Upper lobe of right lung (tissue), 1 donor: Measurements from ENCODE around the gene GABRG3. TPM values are rescaled to one million over a fixed set of nuclear protein-coding genes. Genes with fewer than 3 reads are reported as not detected.

Experiments used
- ATAC-seq: fragments of 200-7000 bp; cut with Tn5 transposase; one replicate; pipeline ENCODE4 v1.9.1; 2020; ENCODE audit warnings: mild to moderate bottlenecking, moderate library complexity
- DNase-seq: peaks from one replicate; pipeline ENCODE4 v3.0.0-alpha.2; 2020
- H3K27ac ChIP-seq: fragments of 200-600 bp; one replicate; pipeline ENCODE4 v1.8.0; 2022
- H3K27me3 ChIP-seq: fragments of 200-600 bp; one replicate; pipeline ENCODE4 v1.8.0; 2022; ENCODE audit warnings: mild to moderate bottlenecking
- H3K36me3 ChIP-seq: fragments of 200-600 bp; one replicate; pipeline ENCODE4 v1.8.0; 2022
- H3K4me1 ChIP-seq: fragments of 200-600 bp; one replicate; pipeline ENCODE4 v1.8.0; 2022
- H3K4me3 ChIP-seq: fragments of 200-600 bp; one replicate; pipeline ENCODE4 v1.8.0; 2022; ENCODE audit warnings: mild to moderate bottlenecking
- H3K9me3 ChIP-seq: fragments of 200-600 bp; one replicate; pipeline ENCODE4 v1.8.0; 2022
- CTCF ChIP-seq: fragments of 200-600 bp; IDR thresholded peaks from one replicate; pipeline ENCODE4 v1.8.0; 2022; ENCODE audit warnings: antibody characterized with exemption
- intact Hi-C: fragments of 100-400 bp; cut with DNase I; formaldehyde crosslinking; loops from one replicate; pipeline ENCODE4 v1.11.0; 2022
- total RNA-seq: library from RNA; stranded (reverse); fragmentation: NEBNext Ultra II Directional; extraction: Animal tissue kit (Norgen Biotek cat#: 25700); gene quantifications from one replicate; pipeline ENCODE4 v1.2.1, GENCODE V29; 2021
- donor health status: DM: no; HTN: yes; CAD: no; lungs with severe emphysema.

GABRG3 gene
- total RNA-seq, 1 donor from 2014 or later: not detected

GRCh38 chr15:27062951-27063350 lies 92.0 kb downstream of the GABRG3 start:
- no peak overlapping the region for H3K27ac ChIP-seq
- H3K4me1 ChIP-seq: no peaks in the 10 kb centered on the region
- DNase-seq (no peak), ATAC-seq (no peak)
- no peak overlapping the region for H3K4me3 ChIP-seq
- intact Hi-C loops: no loop called here
- no peaks in the 10 kb centered on the region for H3K9me3 ChIP-seq
- TF ChIP-seq CTCF: no peak
- H3K36me3 ChIP-seq: no peaks in the 10 kb centered on the region
- no peaks in the 10 kb centered on the region for H3K27me3 ChIP-seq

- Histone ChIP-seq H3K4me1 (no peaks in the 10 kb centered on the region), H3K4me3 (no peak overlapping the region), H3K27me3 (no peaks in the 10 kb centered on the region), H3K36me3 (no peaks in the 10 kb centered on the region), H3K27ac (no peak overlapping the region), H3K9me3 (peaks cover 9% of the 10 kb centered on the region)
- DNase-seq (no peak), ATAC-seq (no peak)
- intact Hi-C loops: no loop called here
- TF ChIP-seq CTCF: no peak
Observed at GRCh38 chr15:27064080-27064479, 93.1 kb downstream of the GABRG3 start.

- Histone ChIP-seq H3K36me3 (no peaks in the 10 kb centered on the region), H3K4me3 (no peak overlapping the region), H3K27ac (no peak overlapping the region), H3K27me3 (no peaks in the 10 kb centered on the region), H3K4me1 (no peaks in the 10 kb centered on the region), H3K9me3 (peaks cover 10% of the 10 kb centered on the region)
- no peak for TF ChIP-seq CTCF
- DNase-seq: no peak
- ATAC-seq: no peak
- intact Hi-C loops: no loop called here
Observed at GRCh38 chr15:27065151-27065550, 94.2 kb downstream of the GABRG3 start.

GRCh38 chr15:27065785-27066184 lies 94.8 kb downstream of the GABRG3 start:
- Histone ChIP-seq H3K4me1 (no peaks in the 10 kb centered on the region), H3K4me3 (no peak overlapping the region), H3K9me3 (peaks cover 10% of the 10 kb centered on the region), H3K36me3 (no peaks in the 10 kb centered on the region), H3K27ac (no peak overlapping the region), H3K27me3 (no peaks in the 10 kb centered on the region)
- no peak for TF ChIP-seq CTCF
- intact Hi-C loops: no loop called here
- no peak for ATAC-seq
- DNase-seq: no peak

GRCh38 chr15:27066446-27066845 lies 95.5 kb downstream of the GABRG3 start:
- DNase-seq (no peak), ATAC-seq (no peak)
- H3K9me3 ChIP-seq: peaks cover 10% of the 10 kb centered on the region
- no peak overlapping the region for H3K4me3 ChIP-seq
- intact Hi-C loops: no loop called here
- no peaks in the 10 kb centered on the region for H3K27me3 ChIP-seq
- TF ChIP-seq CTCF: no peak
- H3K4me1 ChIP-seq: no peaks in the 10 kb centered on the region
- H3K27ac ChIP-seq: no peak overlapping the region
- no peaks in the 10 kb centered on the region for H3K36me3 ChIP-seq

GRCh38 chr15:27067175-27067574 lies 96.2 kb downstream of the GABRG3 start:
- DNase-seq (no peak), ATAC-seq (no peak)
- no peak for TF ChIP-seq CTCF
- intact Hi-C loops: no loop called here
- H3K9me3 ChIP-seq: peaks cover 10% of the 10 kb centered on the region
- no peak overlapping the region for H3K27ac ChIP-seq
- H3K4me1 ChIP-seq: no peaks in the 10 kb centered on the region
- no peaks in the 10 kb centered on the region for H3K27me3 ChIP-seq
- no peaks in the 10 kb centered on the region for H3K36me3 ChIP-seq
- H3K4me3 ChIP-seq: no peak overlapping the region
